ENCODE data around the gene ENPP1. TPM values are rescaled to one million over a fixed set of nuclear protein-coding genes. Genes with fewer than 3 reads are reported as not detected.

ENPP1 gene
- total RNA-seq, 2 experiments from 2014 or later, result 0.34 TPM; not detected in 1

GRCh38 chr6:131890091-131890490 lies 82.3 kb downstream of the ENPP1 start:
- Histone ChIP-seq H3K79me2 (ENCODE audit: insufficient read depth, low read depth, low read length) (no peaks in the 10 kb centered on the region), H2AFZ (ENCODE audit: low read length) (no peak overlapping the region), H3K4me2 (ENCODE audit: low read length) (no peak overlapping the region), H3K4me3 (ENCODE audit: low read depth, low read length, poor library complexity, severe bottlenecking) (no peak overlapping the region), H4K20me1 (ENCODE audit: insufficient read depth, low read length) (no peaks in the 10 kb centered on the region), H3K27ac (ENCODE audit: low read depth, low read length, poor library complexity, severe bottlenecking) (no peak overlapping the region), H3K4me1 (ENCODE audit: insufficient read depth, low read length, poor library complexity, severe bottlenecking) (no peaks in the 10 kb centered on the region), H3K9me2 (ENCODE audit: insufficient read depth, low read length) (no peaks in the 10 kb centered on the region), H3K36me3 (ENCODE audit: insufficient read depth, low read length) (no peaks in the 10 kb centered on the region), H3K9me3 (ENCODE audit: low read length) (no peaks in the 10 kb centered on the region)
- DNase-seq (ENCODE audit: low spot score), result no peak
- TF ChIP-seq CTCF (conservative IDR thresholded peaks at IDR 0.05; ENCODE audit: low read length), result no peak
- BruUV-seq (replicated peaks), result no TSS peak
- POLR2A ChIA-PET, result no interaction called here
- CTCF ChIA-PET (ENCODE audit: unreplicated experiment), result no interaction called here
- intact Hi-C loops (cut with micrococcal nuclease; ENCODE audit: unreplicated experiment), result no loop called here

GRCh38 chr6:131893198-131893597 lies 85.4 kb downstream of the ENPP1 start:
- POLR2A ChIA-PET, result interaction anchor here (0.7 to 1.4 kb wide), 2 partner anchors 71 to 342 kb away, joined by 3 to 4 read pairs; no protein-coding TSS in a partner anchor
- no peaks in the 10 kb centered on the region for H3K36me3 ChIP-seq (ENCODE audit: insufficient read depth, low read length)
- no peaks in the 10 kb centered on the region for H3K9me2 ChIP-seq (ENCODE audit: insufficient read depth, low read length)
- no peak overlapping the region for H2AFZ ChIP-seq (ENCODE audit: low read length)
- intact Hi-C loops (cut with micrococcal nuclease; ENCODE audit: unreplicated experiment), result no loop called here
- H3K4me1 ChIP-seq (ENCODE audit: insufficient read depth, low read length, poor library complexity, severe bottlenecking), result no peaks in the 10 kb centered on the region
- DNase-seq (ENCODE audit: low spot score), result no peak
- peaks cover 8% of the 10 kb centered on the region for H3K9me3 ChIP-seq (ENCODE audit: low read length)
- TF ChIP-seq EZH2phosphoT487 (IDR thresholded peaks at IDR 0.05; ENCODE audit: borderline replicate concordance, low read depth, low read length), result no peak
- TF ChIP-seq CTCF (conservative IDR thresholded peaks at IDR 0.05; ENCODE audit: low read length), result no peak
- H3K27ac ChIP-seq (ENCODE audit: low read depth, low read length, poor library complexity, severe bottlenecking), result no peak overlapping the region
- BruUV-seq (replicated peaks), result no TSS peak
- H3K79me2 ChIP-seq (ENCODE audit: insufficient read depth, low read depth, low read length), result no peaks in the 10 kb centered on the region
- no peaks in the 10 kb centered on the region for H4K20me1 ChIP-seq (ENCODE audit: insufficient read depth, low read length)
- CTCF ChIA-PET (ENCODE audit: unreplicated experiment), result interaction anchor here (0.5 kb wide), 1 partner anchor 74 kb away, joined by 3 read pairs; no protein-coding TSS in a partner anchor
- H3K4me2 ChIP-seq (ENCODE audit: low read length), result no peak overlapping the region
- no peak overlapping the region for H3K4me3 ChIP-seq (ENCODE audit: low read depth, low read length, poor library complexity, severe bottlenecking)

GRCh38 chr6:131894493-131895424 lies 86.9 kb downstream of the ENPP1 start:
- ChIA-PET POLR2A (interaction anchor here (0.5 to 1.1 kb wide), 3 partner anchors 16 to 1334 kb away, joined by 3 to 5 read pairs (median 5); no protein-coding TSS in a partner anchor), CTCF (ENCODE audit: unreplicated experiment) (no interaction called here)
- no peak for DNase-seq (ENCODE audit: low spot score)
- no peak overlapping the region for H3K4me3 ChIP-seq (ENCODE audit: low read depth, low read length, poor library complexity, severe bottlenecking)
- no peaks in the 10 kb centered on the region for H4K20me1 ChIP-seq (ENCODE audit: insufficient read depth, low read length)
- H3K79me2 ChIP-seq (ENCODE audit: insufficient read depth, low read depth, low read length), result no peaks in the 10 kb centered on the region
- H2AFZ ChIP-seq (ENCODE audit: low read length), result no peak overlapping the region
- no TSS peak for BruUV-seq (replicated peaks)
- intact Hi-C loops (cut with micrococcal nuclease; ENCODE audit: unreplicated experiment), result no loop called here
- H3K9me2 ChIP-seq (ENCODE audit: insufficient read depth, low read length), result no peaks in the 10 kb centered on the region
- H3K36me3 ChIP-seq (ENCODE audit: insufficient read depth, low read length), result no peaks in the 10 kb centered on the region
- TF ChIP-seq EZH2phosphoT487 (IDR thresholded peaks at IDR 0.05; ENCODE audit: borderline replicate concordance, low read depth, low read length), result no peak
- TF ChIP-seq CTCF (conservative IDR thresholded peaks at IDR 0.05; ENCODE audit: low read length), result no peak
- H3K4me1 ChIP-seq (ENCODE audit: insufficient read depth, low read length, poor library complexity, severe bottlenecking), result no peaks in the 10 kb centered on the region
- H3K4me2 ChIP-seq (ENCODE audit: low read length), result no peak overlapping the region
- H3K27ac ChIP-seq (ENCODE audit: low read depth, low read length, poor library complexity, severe bottlenecking), result no peak overlapping the region
- peaks cover 12% of the 10 kb centered on the region for H3K9me3 ChIP-seq (ENCODE audit: low read length)

Data from OCI-LY7 (cell line).